GM12878 (cell line): Measurements from ENCODE around the gene ITGA11. TPM values are rescaled to one million over a fixed set of nuclear protein-coding genes. Genes with fewer than 3 reads are reported as not detected.

Experiments used
- ATAC-seq: fragments of 200-7000 bp; cut with Tn5 transposase; 3 replicates; pipeline ENCODE4 v1.9.1; 2020; ENCODE audit warnings: mild to moderate bottlenecking, moderate library complexity
- BruUV-seq: library from RNA; stranded (reverse); fragments of 400-500 nt; replicated peaks from 2 replicates; lab custom pipeline; 2021; lab: Mats Ljungman, UMichigan
- CTCF ChIA-PET: fragments of 300-600 bp; sonication (Branson Sonifier 250); formaldehyde crosslinking; extraction: SDS; loops from one replicate; lab custom pipeline; 2021; ENCODE audit warnings: inconsistent platforms; lab: Yijun Ruan, JAX
- POLR2A ChIA-PET: fragments of 350-600 bp; formaldehyde crosslinking; extraction: SDS; loops from one replicate; lab custom pipeline; 2021; ENCODE audit warnings: inconsistent platforms; lab: Charles Lee
- RAD21 ChIA-PET: fragments of 300-600 bp; sonication (Branson Sonifier 250); formaldehyde crosslinking; loops from one replicate; lab custom pipeline; 2023; ENCODE audit warnings: antibody characterized with exemption; ENCODE audit not compliant: unreplicated experiment; lab: Charles Lee
- SMC1A ChIA-PET: fragments of 300-600 bp; sonication (Branson Sonifier 250); formaldehyde crosslinking; loops from one replicate; lab custom pipeline; 2023; ENCODE audit not compliant: unreplicated experiment, uncharacterized antibody; lab: Charles Lee
- DNase-seq: peaks from one replicate; pipeline ENCODE4 v3.0.0-alpha.2; 2011; ENCODE audit warnings: low read depth, low spot score
- FAIRE-seq: peaks from 3 replicates; lab custom pipeline; 2011; peaks lifted over from hg19 to GRCh38; lab: Jason Lieb, UNC
- H2AFZ ChIP-seq: 2 replicates; pipeline ENCODE4 v1.6.0; 2011; ENCODE audit warnings: low read depth, low read length, control low read depth; ENCODE audit not compliant: control insufficient read depth
- H3K27ac ChIP-seq: 2 replicates; pipeline ENCODE4 v1.5.1; 2011; ENCODE audit warnings: control low read depth; ENCODE audit not compliant: control insufficient read depth, insufficient read depth
- H3K27me3 ChIP-seq, 2 experiments: replicated peaks in 1 of 2; 2 replicates each; pipeline versions ENCODE4 v1.6.0 to v1.6.1; 2011; ENCODE audit warnings: low read length in 1 of 2; ENCODE audit not compliant: control insufficient read depth in 2 of 2, insufficient read depth in 2 of 2
- H3K36me3 ChIP-seq, 2 experiments: 2 replicates each; pipeline ENCODE4 v1.5.1; 2011; ENCODE audit warnings: low read length in 1 of 2; ENCODE audit not compliant: control insufficient read depth in 2 of 2, insufficient read depth in 2 of 2
- H3K4me1 ChIP-seq: 2 replicates; pipeline ENCODE4 v1.6.1; 2011; ENCODE audit warnings: mild to moderate bottlenecking, low read length, moderate library complexity, mixed read lengths; ENCODE audit not compliant: control insufficient read depth, insufficient read depth
- H3K4me2 ChIP-seq: 2 replicates; pipeline ENCODE4 v1.6.0; 2011; ENCODE audit warnings: control low read depth; ENCODE audit not compliant: control insufficient read depth, insufficient read depth
- H3K4me3 ChIP-seq: fragments of 200-600 bp; sonication (generic); 2 replicates; pipeline ENCODE4 v1.5.1; 2016
- H3K79me2 ChIP-seq: 2 replicates; pipeline ENCODE4 v1.6.0; 2011; ENCODE audit warnings: low read length; ENCODE audit not compliant: control insufficient read depth, insufficient read depth
- H3K9ac ChIP-seq: 2 replicates; pipeline ENCODE4 v1.8.0; 2011; ENCODE audit warnings: low read length, control low read depth, mixed read lengths; ENCODE audit not compliant: control insufficient read depth, insufficient read depth
- H3K9me3 ChIP-seq: replicated peaks from 3 replicates; pipeline ENCODE4 v1.5.1; 2011; ENCODE audit warnings: mild to moderate bottlenecking, low read length; ENCODE audit not compliant: control insufficient read depth, insufficient read depth
- H4K20me1 ChIP-seq: 2 replicates; pipeline ENCODE4 v1.6.0; 2011; ENCODE audit not compliant: control insufficient read depth, insufficient read depth
- IRF4 ChIP-seq: IDR thresholded peaks from 2 replicates; pipeline ENCODE4 v1.6.1; 2011; ENCODE audit warnings: low read depth, low read length
- MEF2A ChIP-seq: IDR thresholded peaks from 2 replicates; pipeline ENCODE4 v1.6.1; 2011; ENCODE audit warnings: low read depth, mild to moderate bottlenecking, low read length, moderate library complexity; ENCODE audit not compliant: insufficient read depth
- NR2C2 ChIP-seq: IDR thresholded peaks from 2 replicates; pipeline ENCODE4 v1.6.1; 2011; ENCODE audit warnings: borderline replicate concordance, low read depth; ENCODE audit not compliant: control insufficient read depth, insufficient read length
- POLR2AphosphoS5 ChIP-seq: IDR thresholded peaks from 2 replicates; pipeline ENCODE4 v1.6.1; 2011; ENCODE audit warnings: mild to moderate bottlenecking, low read length, inconsistent platforms
- RFX5 ChIP-seq: IDR thresholded peaks from 2 replicates; pipeline ENCODE4 v1.6.1; 2011; ENCODE audit warnings: low read depth, low read length, improper control_type of control experiment
- SIN3A ChIP-seq: IDR thresholded peaks from 2 replicates; pipeline ENCODE4 v1.6.1; 2012; ENCODE audit warnings: low read depth, low read length, improper control_type of control experiment
- SREBF2 ChIP-seq: IDR thresholded peaks from 2 replicates; pipeline ENCODE4 v1.6.1; 2012; ENCODE audit warnings: mild to moderate bottlenecking, low read length
- ZBTB11 ChIP-seq: fragments of 450-650 bp; formaldehyde crosslinking; IDR thresholded peaks from 2 replicates; pipeline ENCODE4 v1.5.0; 2022; ENCODE audit warnings: mild to moderate bottlenecking, missing genetic modification characterization
- WGBS: methylation state at CpG from one replicate; pipeline ENCODE4 v1.1.6; 2016; ENCODE audit warnings: low lambda C conversion rate; ENCODE audit not compliant: insufficient replicate concordance, insufficient coverage; ENCODE audit errors: missing lambda C conversion rate; 5-methylcytosine and 5-hydroxymethylcytosine counted together
- in situ Hi-C: fragments of 300-500 bp; cut with MboI; formaldehyde crosslinking; loops from 9 replicates; pipeline ENCODE4 v1.14.3; 2018; ENCODE audit warnings: mixed read lengths
- intact Hi-C: fragments of 100-400 bp; cut with micrococcal nuclease; formaldehyde crosslinking; loops from one replicate; pipeline ENCODE4 v1.14.2; 2022; ENCODE audit not compliant: unreplicated experiment
- polyA plus RNA-seq, 11 experiments: library from polyadenylated mRNA; depleted of rRNA in 4 of 11; unstranded in 6 of 11; stranded (reverse) in 5 of 11; fragments of >200 nt; fragmentation: Nextera tagmentation in 4 of 11; fragmentation: Illumina TruSeq in 1 of 11; extraction: Ambion mirVana in 4 of 11; extraction: Trizol in 1 of 11; gene quantifications; 1 replicate in 1 of 11; 2 replicates in 10 of 11; pipeline versions ENCODE4 v1.2.1 to v1.2.3, GENCODE V29; 2011 to 2016; ENCODE audit warnings: inconsistent platforms in 2 of 11, missing spikeins in 2 of 11, low read depth in 1 of 11
- total RNA-seq, 4 experiments: library from RNA; depleted of rRNA in 3 of 4; stranded (reverse); fragments of >200 nt in 3 of 4; fragmentation: Illumina TruSeq in 1 of 4; extraction: Trizol in 1 of 4; gene quantifications; 2 replicates each; pipeline versions ENCODE4 v1.2.1 to v1.2.3, GENCODE V29; 2013 to 2021
- TF ChIP-seq, protein P1 (sequence below): fragments of 450-650 bp; IDR thresholded peaks from 2 replicates; pipeline ENCODE4 v1.6.1; 2018; ENCODE audit warnings: mild to moderate bottlenecking, low read depth, moderate library complexity; ENCODE audit not compliant: partially characterized antibody
- TF ChIP-seq, protein P2 (sequence below): fragments of 450-650 bp; IDR thresholded peaks from 2 replicates; pipeline ENCODE4 v1.6.1; 2016; ENCODE audit warnings: mild to moderate bottlenecking

ITGA11 gene
- total and polyA plus RNA-seq, 10 of the 15 experiments (the other 5 are each of a cell fraction or from before 2014, with no cell fraction given): under 0.01 to 0.36 (median 0.13) TPM; not detected in 1

- Histone ChIP-seq H3K9me3 (no peaks in the 10 kb centered on the region), H3K4me2 (no peak overlapping the region), H2AFZ (no peak overlapping the region), H3K27me3 (0 out of 4 replicates have a peak, but pooled peaks cover 0 to 2% of the 10 kb centered on the region in 2 experiments), H3K4me3 (no peak overlapping the region), H3K4me1 (no peaks in the 10 kb centered on the region), H3K9ac (no peak overlapping the region), H3K79me2 (no peaks in the 10 kb centered on the region), H4K20me1 (no peaks in the 10 kb centered on the region), H3K36me3 (no peaks in the 10 kb centered on the region), H3K27ac (no peak overlapping the region)
- DNase-seq (no peak), ATAC-seq (no peak), FAIRE-seq (no peak)
- ChIA-PET CTCF (no interaction called here), RAD21 (no interaction called here), POLR2A (no interaction called here), SMC1A (no interaction called here)
- intact Hi-C loops: no loop called here
- no TSS peak for BruUV-seq
- in situ Hi-C loops: no loop called here
- WGBS: 12% methylated on average over 2 of the region's 2 CpGs
- TF ChIP-seq, protein P1, sequence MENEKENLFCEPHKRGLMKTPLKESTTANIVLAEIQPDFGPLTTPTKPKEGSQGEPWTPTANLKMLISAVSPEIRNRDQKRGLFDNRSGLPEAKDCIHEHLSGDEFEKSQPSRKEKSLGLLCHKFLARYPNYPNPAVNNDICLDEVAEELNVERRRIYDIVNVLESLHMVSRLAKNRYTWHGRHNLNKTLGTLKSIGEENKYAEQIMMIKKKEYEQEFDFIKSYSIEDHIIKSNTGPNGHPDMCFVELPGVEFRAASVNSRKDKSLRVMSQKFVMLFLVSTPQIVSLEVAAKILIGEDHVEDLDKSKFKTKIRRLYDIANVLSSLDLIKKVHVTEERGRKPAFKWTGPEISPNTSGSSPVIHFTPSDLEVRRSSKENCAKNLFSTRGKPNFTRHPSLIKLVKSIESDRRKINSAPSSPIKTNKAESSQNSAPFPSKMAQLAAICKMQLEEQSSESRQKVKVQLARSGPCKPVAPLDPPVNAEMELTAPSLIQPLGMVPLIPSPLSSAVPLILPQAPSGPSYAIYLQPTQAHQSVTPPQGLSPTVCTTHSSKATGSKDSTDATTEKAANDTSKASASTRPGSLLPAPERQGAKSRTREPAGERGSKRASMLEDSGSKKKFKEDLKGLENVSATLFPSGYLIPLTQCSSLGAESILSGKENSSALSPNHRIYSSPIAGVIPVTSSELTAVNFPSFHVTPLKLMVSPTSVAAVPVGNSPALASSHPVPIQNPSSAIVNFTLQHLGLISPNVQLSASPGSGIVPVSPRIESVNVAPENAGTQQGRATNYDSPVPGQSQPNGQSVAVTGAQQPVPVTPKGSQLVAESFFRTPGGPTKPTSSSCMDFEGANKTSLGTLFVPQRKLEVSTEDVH: no peak
Measured at GRCh38 chr15:68460166-68460565, 28.2 kb upstream of the ITGA11 start.

DNA sequence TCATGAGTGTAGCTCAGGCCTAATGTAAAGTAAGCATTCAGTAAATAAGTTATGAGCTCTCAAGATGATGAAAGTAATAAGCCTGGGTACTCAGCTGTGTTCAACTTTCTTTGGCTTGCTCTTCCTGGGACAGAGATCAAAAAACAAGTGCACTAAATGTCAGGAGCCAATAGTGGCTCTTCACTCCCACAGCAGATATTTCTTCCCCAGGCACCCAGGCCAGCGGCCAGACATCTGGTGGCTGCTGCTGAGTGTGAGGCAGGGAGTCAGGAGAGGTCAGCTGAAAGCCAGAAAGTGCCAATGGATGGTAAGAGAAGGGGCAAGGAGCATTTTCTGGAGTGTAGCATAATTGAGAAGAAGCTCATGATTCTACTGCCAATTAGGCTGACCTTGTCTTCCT lies 18.2 kb upstream of the ITGA11 start:
- ChIA-PET RAD21 (no interaction called here), CTCF (interaction anchor here (1.5 kb wide), 1 partner anchor 111 kb away, joined by 3 read pairs; no protein-coding TSS in a partner anchor)
- TF ChIP-seq SIN3A (no peak), NR2C2 (no peak), IRF4 (no peak), SREBF2 (no peak), ZBTB11 (no peak), RFX5 (no peak), POLR2AphosphoS5 (no peak), MEF2A (no peak)
- TF ChIP-seq, protein P2, sequence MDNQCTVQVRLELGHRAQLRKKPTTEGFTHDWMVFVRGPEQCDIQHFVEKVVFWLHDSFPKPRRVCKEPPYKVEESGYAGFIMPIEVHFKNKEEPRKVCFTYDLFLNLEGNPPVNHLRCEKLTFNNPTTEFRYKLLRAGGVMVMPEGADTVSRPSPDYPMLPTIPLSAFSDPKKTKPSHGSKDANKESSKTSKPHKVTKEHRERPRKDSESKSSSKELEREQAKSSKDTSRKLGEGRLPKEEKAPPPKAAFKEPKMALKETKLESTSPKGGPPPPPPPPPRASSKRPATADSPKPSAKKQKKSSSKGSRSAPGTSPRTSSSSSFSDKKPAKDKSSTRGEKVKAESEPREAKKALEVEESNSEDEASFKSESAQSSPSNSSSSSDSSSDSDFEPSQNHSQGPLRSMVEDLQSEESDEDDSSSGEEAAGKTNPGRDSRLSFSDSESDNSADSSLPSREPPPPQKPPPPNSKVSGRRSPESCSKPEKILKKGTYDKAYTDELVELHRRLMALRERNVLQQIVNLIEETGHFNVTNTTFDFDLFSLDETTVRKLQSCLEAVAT: no peak

More for the DNA sequence above, 18.2 kb upstream of the ITGA11 start:
- H3K27me3 ChIP-seq: peaks cover 0 to 3% of the 10 kb centered on the region in 2 experiments; a peak in 2 of 4 replicates
- no peaks in the 10 kb centered on the region for H4K20me1 ChIP-seq
- H3K4me1 ChIP-seq: no peaks in the 10 kb centered on the region
- no peak overlapping the region for H3K27ac ChIP-seq
- H3K4me2 ChIP-seq: no peak overlapping the region
- H3K79me2 ChIP-seq: no peaks in the 10 kb centered on the region
- ChIA-PET POLR2A (no interaction called here), SMC1A (no interaction called here)
- FAIRE-seq (no peak), DNase-seq (no peak), ATAC-seq (no peak)
- no peak overlapping the region for H3K9ac ChIP-seq
- no TSS peak for BruUV-seq
- no peak overlapping the region for H2AFZ ChIP-seq
- intact Hi-C loops (no loop called here), in situ Hi-C loops (no loop called here)
- WGBS: 0% methylated on average over 1 of the region's 1 CpG
- H3K4me3 ChIP-seq: no peak overlapping the region
- H3K9me3 ChIP-seq: no peaks in the 10 kb centered on the region
- no peaks in the 10 kb centered on the region for H3K36me3 ChIP-seq
